Erythroblast (primary cell): ENCODE results near the gene PHRF1.

ENCODE experiments used
- DNase-seq, 2 experiments: peaks; one replicate each; lab custom pipeline; 2025; lab: John Stamatoyannopoulos, UW
- GATA1 ChIP-seq: IDR thresholded peaks from 2 replicates; pipeline ENCODE4 v1.6.1; 2011; ENCODE audit warnings: low read depth, mild to moderate bottlenecking, control low read depth, low read length, moderate library complexity
- POLR2A ChIP-seq: IDR thresholded peaks from 2 replicates; pipeline ENCODE4 v1.6.1; 2011; ENCODE audit warnings: mild to moderate bottlenecking, low read length

Gene PHRF1

GRCh38 chr11:617912-618682 lies 41.8 kb downstream of the PHRF1 start:
- TF ChIP-seq GATA1 (no peak), POLR2A (no peak)
- no peak for DNase-seq

DNA sequence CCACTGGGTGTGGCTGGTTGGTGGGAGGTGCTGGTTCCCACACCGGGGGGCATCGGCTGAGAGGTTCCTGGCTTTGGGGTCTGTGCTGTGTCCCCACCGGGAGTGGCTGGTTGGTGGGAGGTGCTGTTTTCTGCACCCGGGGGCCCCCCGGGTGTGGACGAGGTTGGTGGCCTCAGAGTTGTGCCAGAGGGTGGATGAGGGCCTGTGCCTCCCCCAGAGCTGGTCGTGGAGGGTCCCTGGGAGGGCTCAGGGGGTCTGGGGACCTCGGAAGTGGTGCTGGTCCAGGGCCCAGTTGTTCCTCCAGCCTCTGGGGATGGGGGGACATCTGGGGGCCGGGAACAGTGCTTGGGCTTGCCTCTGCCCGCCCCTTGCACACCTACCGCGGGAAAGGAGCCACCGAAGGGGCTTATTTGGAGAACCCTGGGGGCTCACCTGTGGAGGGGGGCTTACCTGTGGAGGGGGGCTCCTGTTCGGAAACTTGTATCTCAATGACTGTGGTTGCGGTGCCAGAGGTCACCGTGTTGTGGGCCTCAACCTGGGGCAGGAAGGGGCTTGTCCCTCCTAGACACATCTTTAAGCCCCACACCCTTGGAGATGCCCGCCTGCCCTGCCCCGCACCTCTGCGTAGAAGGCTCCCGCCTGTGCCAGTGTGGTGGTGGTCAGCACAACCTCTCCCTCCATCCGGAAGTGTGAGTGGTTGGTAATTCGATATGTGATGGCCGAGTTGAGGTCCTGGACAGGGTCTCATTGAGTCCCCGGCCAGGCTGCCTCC lies 42.8 kb downstream of the PHRF1 start:
- no peak for DNase-seq
- TF ChIP-seq GATA1 (no peak), POLR2A (no peak)

- no peak for DNase-seq
Measured at GRCh38 chr11:619628-620050, 43.4 kb downstream of the PHRF1 start.

DNA sequence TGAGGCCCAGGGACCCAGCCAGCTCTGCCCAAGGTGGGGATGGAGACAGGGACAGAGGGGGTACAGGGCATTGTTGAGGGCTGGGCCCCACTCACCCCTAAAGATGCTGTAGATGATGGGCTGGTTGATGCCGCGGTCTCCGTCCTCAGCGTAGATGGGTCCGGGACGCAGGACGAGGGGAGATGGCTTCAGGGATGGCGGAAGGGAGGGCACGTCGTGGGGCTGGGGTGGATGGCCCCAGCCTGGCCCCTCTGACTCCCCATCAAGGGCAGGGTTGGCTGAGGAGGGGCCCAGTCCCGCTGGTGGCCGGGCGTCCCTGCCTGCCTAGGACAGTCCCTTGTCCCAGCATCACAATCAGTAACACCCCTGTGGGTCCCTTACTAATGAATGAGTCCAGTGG lies 43.9 kb downstream of the PHRF1 start:
- DNase-seq, result no peak
- TF ChIP-seq GATA1 (no peak), POLR2A (no peak)

More at GRCh38 chr11:619628-620050, 43.4 kb downstream of the PHRF1 start:
- no peak for TF ChIP-seq POLR2A
- TF ChIP-seq GATA1, result no peak

DNA sequence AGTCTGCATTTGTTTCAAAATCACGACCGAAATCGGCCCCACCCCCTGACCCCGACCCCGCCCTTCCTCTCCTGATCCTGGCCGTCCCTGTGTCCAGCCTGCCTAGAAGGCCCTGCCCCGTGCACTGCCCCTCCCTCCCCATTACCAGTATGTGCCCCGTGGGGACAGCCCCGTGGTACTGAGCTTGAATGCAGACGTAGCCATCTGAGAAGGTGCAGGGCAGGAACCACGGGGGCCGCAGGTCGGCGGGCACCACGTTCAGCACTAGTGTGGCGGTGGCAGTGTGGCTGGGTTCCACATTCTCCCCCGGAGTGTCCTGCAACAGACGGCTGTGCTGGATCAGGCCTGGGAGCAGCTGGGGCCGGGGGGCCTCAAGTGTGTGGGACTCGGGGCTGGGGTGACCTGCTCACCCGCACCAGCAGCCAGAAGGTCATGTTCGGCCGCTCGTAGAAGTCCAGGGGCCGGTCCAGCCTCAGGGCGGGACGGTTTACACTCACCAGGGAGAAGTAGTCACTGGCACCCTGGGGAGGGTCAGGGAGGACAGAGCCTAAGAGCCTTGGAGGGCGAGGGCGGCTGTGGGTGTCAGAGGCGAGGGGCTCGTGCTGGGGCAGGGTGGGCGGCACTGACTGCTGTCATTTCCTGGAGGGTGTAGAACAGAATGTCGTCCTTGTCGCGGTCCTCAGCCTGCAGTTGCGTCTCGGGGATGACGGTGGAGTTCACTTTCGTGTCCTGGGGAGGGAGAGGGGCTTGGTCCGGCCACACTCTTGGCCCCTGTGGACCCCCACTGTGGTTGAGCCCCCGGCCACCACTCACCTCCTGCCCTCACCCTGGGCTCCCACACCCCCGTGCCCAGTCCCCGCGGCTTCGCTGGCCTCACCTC lies 44.9 kb downstream of the PHRF1 start:
- TF ChIP-seq POLR2A, result no peak
- no peak for TF ChIP-seq GATA1
- DNase-seq, result no peak

DNA sequence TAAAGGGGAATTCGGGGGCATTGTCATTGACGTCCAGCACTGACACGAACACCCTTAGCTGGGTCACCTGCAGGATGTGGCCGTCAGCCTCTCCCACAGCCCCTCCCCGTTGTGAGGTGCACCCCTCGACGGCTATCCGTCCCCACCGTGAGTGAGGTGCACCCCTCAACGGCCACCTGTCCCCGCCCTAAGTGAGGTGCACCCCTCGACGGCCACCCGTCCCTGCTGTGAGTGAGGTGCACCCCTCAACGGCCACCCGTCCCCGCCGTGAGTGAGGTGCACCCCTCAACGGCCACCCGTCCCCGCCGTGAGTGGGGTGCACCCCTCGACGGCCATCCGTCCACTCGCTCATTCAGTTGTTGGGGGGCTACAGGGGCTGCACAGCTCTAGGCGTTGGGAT lies 45.6 kb downstream of the PHRF1 start:
- no peak for DNase-seq
- TF ChIP-seq POLR2A, result no peak
- no peak for TF ChIP-seq GATA1

DNA sequence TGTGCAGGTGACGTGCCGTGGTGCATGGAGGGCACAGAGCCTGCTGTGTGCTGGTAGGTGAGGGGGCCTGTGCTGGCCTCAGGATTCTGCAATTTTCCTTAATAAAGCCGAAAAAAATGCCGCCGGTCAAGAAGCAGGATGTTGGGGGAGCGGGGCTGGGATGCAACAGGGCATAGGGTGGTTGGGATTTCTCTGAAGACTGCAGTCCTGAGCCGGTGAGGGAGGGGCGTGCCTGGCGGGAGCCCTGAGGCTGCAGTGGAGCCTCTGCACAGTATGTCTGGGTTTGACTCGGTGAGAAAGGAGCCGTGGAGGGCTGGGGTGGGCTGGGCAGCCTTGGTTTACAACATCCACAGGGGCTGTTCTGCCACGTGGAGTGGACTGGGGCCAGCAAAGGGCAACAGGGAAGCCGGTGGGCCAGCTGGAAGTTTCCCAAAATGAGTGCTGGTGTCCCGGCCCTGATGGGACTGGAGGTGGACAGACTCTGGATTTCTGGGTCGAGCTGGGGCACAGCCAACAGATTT lies 47.1 kb downstream of the PHRF1 start:
- DNase-seq, result no peak
- TF ChIP-seq POLR2A, result no peak
- TF ChIP-seq GATA1, result no peak

GRCh38 chr11:623999-624704 lies 47.9 kb downstream of the PHRF1 start:
- no peak for TF ChIP-seq POLR2A
- TF ChIP-seq GATA1, result no peak
- DNase-seq, result peak; percentile 37 to 63

DNA sequence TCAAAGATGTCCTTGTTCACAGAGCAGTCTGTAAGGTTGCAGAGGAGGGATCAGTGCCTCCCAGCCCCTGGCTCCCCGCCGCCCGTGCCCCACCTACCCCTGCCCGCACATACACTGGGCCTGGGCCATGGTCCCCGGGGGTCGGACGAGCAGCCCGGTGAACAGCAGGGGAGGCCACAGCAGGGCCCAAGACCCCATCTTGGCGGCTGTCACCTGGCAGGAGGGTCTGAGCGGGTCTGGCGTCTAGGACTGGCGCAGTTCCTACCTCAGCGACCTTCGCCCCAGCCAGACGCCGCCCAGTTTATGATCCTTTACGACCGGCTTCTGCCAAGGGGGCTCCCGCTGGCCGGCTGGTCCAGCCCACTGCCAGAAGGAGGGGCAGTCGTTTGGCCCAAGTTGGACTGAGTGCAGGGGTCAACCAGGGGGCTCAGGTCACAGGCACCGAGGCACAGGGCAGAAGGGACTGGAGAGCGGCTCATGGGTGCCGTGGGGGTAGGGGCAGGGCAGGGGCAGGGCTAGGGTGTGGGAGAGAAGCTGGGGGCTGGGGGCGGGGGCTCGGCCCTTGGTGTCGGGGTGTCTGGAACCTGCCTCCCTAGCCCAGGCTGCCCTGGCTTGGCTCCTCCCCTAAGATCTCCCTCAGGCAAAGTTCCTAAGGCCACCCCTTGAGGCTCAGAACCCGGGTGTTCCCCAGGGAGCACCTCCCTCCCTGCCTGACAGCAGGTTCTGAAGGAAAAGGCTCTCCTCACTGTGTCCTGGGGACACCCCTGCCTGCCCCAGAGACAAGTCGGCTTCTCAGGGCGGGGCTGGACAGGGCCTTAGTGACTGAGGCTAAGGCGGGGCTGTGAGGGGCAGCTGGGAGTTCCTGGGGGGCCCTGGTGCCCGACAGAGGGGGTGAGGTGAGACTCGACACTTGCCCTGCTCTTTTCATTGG lies 48.7 kb downstream of the PHRF1 start, which contains the start of gene CDHR5:
CDHR5 (minus strand) TSS at position 251 of the 931 bp plus-strand sequence; CDS start at position 198, 53 bp downstream.
- peak in 1 of 2 experiments; percentile 22 for DNase-seq
- no peak for TF ChIP-seq GATA1
- TF ChIP-seq POLR2A, result no peak

GRCh38 chr11:625636-626268 lies 49.5 kb downstream of the PHRF1 start:
- TF ChIP-seq POLR2A (no peak), GATA1 (no peak)
- DNase-seq, result no peak

DNA sequence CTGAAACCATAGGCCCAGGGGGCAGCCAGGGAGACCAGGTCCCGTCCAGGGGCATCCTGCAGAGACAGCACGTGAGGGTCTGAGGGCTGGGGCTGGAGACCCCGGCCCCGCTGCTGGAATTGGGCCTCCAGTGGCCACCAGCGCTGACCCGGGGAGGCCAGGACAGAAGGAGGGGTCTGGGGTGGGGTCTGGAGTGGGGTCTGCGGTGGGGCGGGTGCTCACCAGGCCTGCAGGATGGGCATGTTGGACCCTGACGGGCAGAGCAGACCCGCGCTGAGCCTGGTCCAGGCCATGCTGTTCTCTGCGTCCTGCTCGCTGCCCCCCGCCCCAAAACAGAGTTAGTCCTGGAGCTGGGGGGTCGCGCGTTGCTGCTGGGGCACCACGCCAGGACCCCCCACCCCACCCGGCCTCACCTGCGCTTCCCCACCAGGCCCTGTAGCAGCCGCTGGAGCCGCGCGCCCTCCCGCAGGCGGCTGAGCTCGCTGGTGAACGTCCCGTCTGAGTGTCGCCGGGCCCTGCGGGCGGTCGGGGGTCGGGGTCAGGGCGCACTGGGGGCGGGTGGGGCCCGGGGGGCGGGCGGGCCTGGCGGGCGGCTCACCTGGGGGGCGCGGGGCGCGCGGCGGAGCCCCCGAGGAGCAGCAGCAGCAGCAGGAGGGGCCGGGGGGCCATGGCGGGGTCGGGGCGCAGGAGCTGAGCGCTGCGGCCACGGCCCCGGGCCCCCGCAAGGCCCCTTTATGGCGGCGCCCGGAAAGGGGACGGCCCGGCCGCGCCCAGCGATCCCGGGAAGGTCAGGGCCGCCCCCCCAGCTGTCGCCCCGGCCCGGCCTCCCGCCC lies 50.4 kb downstream of the PHRF1 start, which contains the start of gene SCT:
SCT (minus strand) TSS at position 707 of the 833 bp plus-strand sequence; CDS start at position 669, 38 bp downstream.
- TF ChIP-seq GATA1, result no peak
- no peak for TF ChIP-seq POLR2A
- no peak for DNase-seq
